Body of pancreas (tissue), 4 donors: ENCODE results near the gene FAM117A.

Experiments
- CTCF ChIP-seq, 7 experiments: fragments of 450-650 bp in 4 of 7; fragments of 200-600 bp in 3 of 7; sonication (generic) in 3 of 7; IDR thresholded peaks; one replicate each; pipeline ENCODE4 v1.5.1; 2016 to 2019; ENCODE audit warnings: antibody characterized with exemption in 7 of 7
- POLR2A ChIP-seq, 3 donors: fragments of 450-650 bp; IDR thresholded peaks; one replicate each; pipeline ENCODE4 v1.6.1; 2016; ENCODE audit warnings: antibody characterized with exemption in 3 of 3, mild to moderate bottlenecking in 2 of 3

- no peak for TF ChIP-seq CTCF (IDR thresholded peaks at IDR 0.05)
- no peak for TF ChIP-seq POLR2A (IDR thresholded peaks at IDR 0.05)
These were observed 22.2 kb downstream of the FAM117A start for GRCh38 chr17:49741692-49742076.
